HG02870 (cell line): ENCODE measurements around the gene KRTAP20-3.

Source experiments
- ATAC-seq: cut with Tn5 transposase; IDR thresholded peaks from one replicate; pipeline ENCODE4 v1.9.1; 2021; ENCODE audit warnings: mild to moderate bottlenecking, moderate library complexity; ENCODE audit not compliant: unreplicated experiment

The KRTAP20-3 gene

GRCh38 chr21:30642564-30642963, at the start of gene KRTAP20-3:
TSS of gene KRTAP20-3 (plus strand) at chr21:30642864.
- no peak for ATAC-seq

- no peak for ATAC-seq
Measured at GRCh38 chr21:30598802-30599201, 43.9 kb upstream of the KRTAP20-3 start, which contains the start of gene KRTAP6-2. TSS of gene KRTAP6-2 (minus strand) at chr21:30598902. CDS start at chr21:30598874, 28 bp downstream.

- ATAC-seq = no peak
Measured at GRCh38 chr21:30600787-30601186, 41.9 kb upstream of the KRTAP20-3 start, which contains the start of gene KRTAP22-1. TSS of gene KRTAP22-1 (plus strand) at chr21:30601087.

- ATAC-seq = no peak
Measured at GRCh38 chr21:30605968-30606367, 36.7 kb upstream of the KRTAP20-3 start.

GRCh38 chr21:30612132-30612531, 30.5 kb upstream of the KRTAP20-3 start:
- ATAC-seq = no peak

- no peak for ATAC-seq
Measured at GRCh38 chr21:30613836-30614235, 28.8 kb upstream of the KRTAP20-3 start, which contains the start of gene KRTAP6-1. TSS of gene KRTAP6-1 (minus strand) at chr21:30613930. CDS start at chr21:30613904, 26 bp downstream.

GRCh38 chr21:30615199-30615598, 27.5 kb upstream of the KRTAP20-3 start:
- no peak for ATAC-seq

GRCh38 chr21:30616125-30616524, 26.5 kb upstream of the KRTAP20-3 start, which contains the start of gene KRTAP20-1:
TSS of gene KRTAP20-1 (plus strand) at chr21:30616425. CDS start at chr21:30616455, 30 bp downstream.
- no peak for ATAC-seq

- no peak for ATAC-seq
Measured at GRCh38 chr21:30620080-30620479, 22.6 kb upstream of the KRTAP20-3 start.

GRCh38 chr21:30620522-30620921, 22.1 kb upstream of the KRTAP20-3 start, which contains the start of gene KRTAP20-4:
TSS of gene KRTAP20-4 (plus strand) at chr21:30620627.
- ATAC-seq = no peak

- no peak for ATAC-seq
Measured at GRCh38 chr21:30623362-30623761, 19.3 kb upstream of the KRTAP20-3 start.

- no peak for ATAC-seq
Measured at GRCh38 chr21:30625449-30626165, 17.1 kb upstream of the KRTAP20-3 start.

- no peak for ATAC-seq
Measured at GRCh38 chr21:30628109-30628508, 14.6 kb upstream of the KRTAP20-3 start.

- no peak for ATAC-seq
Measured at GRCh38 chr21:30629200-30629599, 13.5 kb upstream of the KRTAP20-3 start.

- no peak for ATAC-seq
Measured at GRCh38 chr21:30634906-30635305, 7.8 kb upstream of the KRTAP20-3 start, which contains the start of gene KRTAP20-2. TSS of gene KRTAP20-2 (plus strand) at chr21:30635206. CDS start at chr21:30635264, 58 bp downstream.

GRCh38 chr21:30638686-30639085, 4.0 kb upstream of the KRTAP20-3 start:
- no peak for ATAC-seq

- no peak for ATAC-seq
Measured at GRCh38 chr21:30646904-30647414, 4.3 kb downstream of the KRTAP20-3 start.

GRCh38 chr21:30652891-30653290, 10.2 kb downstream of the KRTAP20-3 start:
- no peak for ATAC-seq

- ATAC-seq = no peak
Measured at GRCh38 chr21:30668776-30669175, 26.1 kb downstream of the KRTAP20-3 start.

- no peak for ATAC-seq
Measured at GRCh38 chr21:30672985-30673650, 30.5 kb downstream of the KRTAP20-3 start.

- no peak for ATAC-seq
Measured at GRCh38 chr21:30674312-30674711, 31.6 kb downstream of the KRTAP20-3 start.
